HG03439 (cell line): ENCODE measurements around the gene WNT3A.
"Not testable (repeated sequence)": the region's sequence is repeated elsewhere in the genome, so short reads cannot be mapped to it uniquely, and the experiment has no call there.

Source experiments
- ATAC-seq: cut with Tn5 transposase; IDR thresholded peaks from one replicate; pipeline ENCODE4 v1.9.1; 2021; ENCODE audit warnings: mild to moderate bottlenecking, moderate library complexity; ENCODE audit not compliant: unreplicated experiment

Gene WNT3A

GRCh38 chr1:228006786-228007048, at the start of gene WNT3A:
TSS of gene WNT3A (plus strand) at chr1:228006998. CDS start at chr1:228007129, 131 bp downstream.
- ATAC-seq, result no peak

- no peak for ATAC-seq
Observed at GRCh38 chr1:227958617-227959324, 48.0 kb upstream of the WNT3A start.

GRCh38 chr1:227959325-227959860, 47.4 kb upstream of the WNT3A start:
- ATAC-seq, result no peak

GRCh38 chr1:227961651-227962466, 44.9 kb upstream of the WNT3A start:
- no peak for ATAC-seq

GRCh38 chr1:227966733-227967132, 40.1 kb upstream of the WNT3A start:
- not testable (repeated sequence) for ATAC-seq

- not testable (repeated sequence) for ATAC-seq
Observed at GRCh38 chr1:227967815-227968214, 39.0 kb upstream of the WNT3A start.

GRCh38 chr1:227970076-227970995, 36.5 kb upstream of the WNT3A start:
- not testable (repeated sequence) for ATAC-seq

- not testable (repeated sequence) for ATAC-seq
Observed at GRCh38 chr1:227971216-227971615, 35.6 kb upstream of the WNT3A start.

- not testable (repeated sequence) for ATAC-seq
Observed at GRCh38 chr1:227971643-227972282, 35.0 kb upstream of the WNT3A start.

- ATAC-seq, result not testable (repeated sequence)
Observed at GRCh38 chr1:227972283-227972679, 34.5 kb upstream of the WNT3A start.

GRCh38 chr1:227972843-227973374, 33.9 kb upstream of the WNT3A start:
- ATAC-seq, result not testable (repeated sequence)

- ATAC-seq, result not testable (repeated sequence)
Observed at GRCh38 chr1:227973724-227974288, 33.0 kb upstream of the WNT3A start.

GRCh38 chr1:227975583-227976283, 31.1 kb upstream of the WNT3A start:
- not testable (repeated sequence) for ATAC-seq

GRCh38 chr1:227987181-227987580, 19.6 kb upstream of the WNT3A start:
- ATAC-seq, result no peak

GRCh38 chr1:227994632-227995300, 12.0 kb upstream of the WNT3A start:
- no peak for ATAC-seq

- ATAC-seq, result no peak
Observed at GRCh38 chr1:227996187-227996950, 10.4 kb upstream of the WNT3A start.

GRCh38 chr1:227998374-227999055, 8.3 kb upstream of the WNT3A start:
- no peak for ATAC-seq
